HG03103 (cell line): Measurements from ENCODE around the gene HOXC10.

Experiments
- ATAC-seq: cut with Tn5 transposase; IDR thresholded peaks from one replicate; pipeline ENCODE4 v1.9.1; 2021; ENCODE audit warnings: low read depth; ENCODE audit not compliant: unreplicated experiment

The HOXC10 gene

GRCh38 chr12:53988541-53989226, 3.7 kb downstream of the HOXC10 start:
- ATAC-seq, result no peak

GRCh38 chr12:53989227-53990113, 4.5 kb downstream of the HOXC10 start:
- ATAC-seq, result no peak

GRCh38 chr12:53990311-53991076, 5.5 kb downstream of the HOXC10 start:
- ATAC-seq, result no peak

GRCh38 chr12:53991077-53991460, 6.1 kb downstream of the HOXC10 start:
- no peak for ATAC-seq

- ATAC-seq, result no peak
These were observed 7.5 kb downstream of the HOXC10 start for GRCh38 chr12:53992377-53992889.

- ATAC-seq, result no peak
These were observed 8.4 kb downstream of the HOXC10 start for GRCh38 chr12:53993162-53994008.

GRCh38 chr12:53994009-53994263, 9.0 kb downstream of the HOXC10 start:
- ATAC-seq, result no peak

GRCh38 chr12:53994264-53995001, 9.5 kb downstream of the HOXC10 start:
- ATAC-seq, result no peak

GRCh38 chr12:53995002-53995377, 10.0 kb downstream of the HOXC10 start:
- ATAC-seq, result no peak

- ATAC-seq, result no peak
These were observed 10.7 kb downstream of the HOXC10 start for GRCh38 chr12:53995378-53996239.

GRCh38 chr12:53996240-53997203, 11.6 kb downstream of the HOXC10 start:
- no peak for ATAC-seq

GRCh38 chr12:53997204-53998109, 12.5 kb downstream of the HOXC10 start:
- no peak for ATAC-seq

- ATAC-seq, result no peak
These were observed 13.4 kb downstream of the HOXC10 start for GRCh38 chr12:53998110-53998899.

GRCh38 chr12:53998900-53999236, 13.9 kb downstream of the HOXC10 start:
- ATAC-seq, result no peak

- no peak for ATAC-seq
These were observed 14.7 kb downstream of the HOXC10 start for GRCh38 chr12:53999559-54000115.
